Transverse colon (tissue), 4 donors: ENCODE data around the gene GABRG3.

Experiments
- CTCF ChIP-seq, 5 experiments: fragments of 200-600 bp in 3 of 5; fragments of 450-650 bp in 2 of 5; sonication (generic) in 3 of 5; IDR thresholded peaks; 1 replicate in 2 of 5; 2 replicates in 3 of 5; pipeline ENCODE4 v1.5.1; 2016 to 2017; ENCODE audit warnings: antibody characterized with exemption in 5 of 5, inconsistent platforms in 3 of 5, mild to moderate bottlenecking in 2 of 5, moderate library complexity in 1 of 5
- POLR2AphosphoS5 ChIP-seq, 3 donors: sonication (generic); formaldehyde crosslinking; IDR thresholded peaks; one replicate each; pipeline ENCODE4 v1.6.1; 2016; ENCODE audit warnings: antibody characterized with exemption in 3 of 3

DNA sequence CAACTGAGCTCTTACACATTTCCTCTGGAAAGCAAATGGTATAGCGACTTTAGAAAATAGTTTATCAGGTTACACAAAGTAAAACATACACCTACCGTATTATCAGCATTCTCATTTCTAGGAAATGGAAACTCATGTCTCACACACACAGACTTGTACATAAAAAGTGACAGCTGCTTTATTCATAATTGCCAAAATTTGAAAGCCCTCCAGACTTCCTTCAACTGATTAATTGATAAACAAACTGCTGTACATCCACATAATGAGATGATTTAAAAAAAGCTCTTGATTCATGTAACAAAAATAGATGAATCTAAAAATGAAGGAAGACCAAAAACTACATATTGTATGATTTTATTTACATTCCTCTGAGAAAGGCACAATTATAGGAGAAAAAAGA, 425.5 kb downstream of the GABRG3 start:
- no peak for TF ChIP-seq CTCF (IDR thresholded peaks at IDR 0.05)
- TF ChIP-seq POLR2AphosphoS5 (IDR thresholded peaks at IDR 0.05), result no peak
